DND-41 (cell line): ENCODE results near the gene HABP4.

ENCODE experiments used
- ATAC-seq: fragments of 200-7000 bp; cut with Tn5 transposase; 3 replicates; pipeline ENCODE4 v1.9.1; 2021; ENCODE audit warnings: low read depth; ENCODE audit not compliant: insufficient read depth
- DNase-seq: peaks from one replicate; pipeline ENCODE4 v3.0.0-alpha.2; 2020
- H2AFZ ChIP-seq: 2 replicates; pipeline ENCODE4 v1.6.0; 2012; ENCODE audit warnings: low read depth, low read length
- H3K27ac ChIP-seq: 2 replicates; pipeline ENCODE4 v1.5.1; 2012; ENCODE audit warnings: low read length, inconsistent platforms
- H3K27me3 ChIP-seq: fragments of 200-600 bp; sonication (generic); 2 replicates; pipeline ENCODE4 v1.6.0; 2012; ENCODE audit warnings: low read length, mild to moderate bottlenecking, inconsistent platforms; ENCODE audit not compliant: insufficient read depth, poor library complexity
- H3K36me3 ChIP-seq: 2 replicates; pipeline ENCODE4 v1.5.1; 2012; ENCODE audit warnings: low read length, inconsistent platforms; ENCODE audit not compliant: insufficient read depth
- H3K4me1 ChIP-seq: 2 replicates; pipeline ENCODE4 v1.5.1; 2012; ENCODE audit warnings: mild to moderate bottlenecking, low read length; ENCODE audit not compliant: insufficient read depth
- H3K4me2 ChIP-seq: 2 replicates; pipeline ENCODE4 v1.6.0; 2012; ENCODE audit warnings: mild to moderate bottlenecking, moderate library complexity, low read length, inconsistent platforms; ENCODE audit not compliant: insufficient read depth
- H3K4me3 ChIP-seq, 2 experiments: fragments of 200-600 bp in 1 of 2; shearing (Covaris generic) in 1 of 2; 2 replicates each; pipeline ENCODE4 v1.5.1; 2012 to 2016; ENCODE audit warnings: inconsistent platforms in 2 of 2, low read length in 2 of 2, mild to moderate bottlenecking in 2 of 2, low read depth in 1 of 2, moderate library complexity in 1 of 2
- H3K79me2 ChIP-seq: 2 replicates; pipeline ENCODE4 v1.6.0; 2012; ENCODE audit warnings: low read length, inconsistent platforms; ENCODE audit not compliant: insufficient read depth
- H3K9ac ChIP-seq: 2 replicates; pipeline ENCODE4 v1.6.0; 2012; ENCODE audit warnings: low read depth, mild to moderate bottlenecking, inconsistent platforms, low read length, moderate library complexity
- H3K9me3 ChIP-seq: 2 replicates; pipeline ENCODE4 v1.5.1; 2012; ENCODE audit warnings: low read length, moderate library complexity, mild to moderate bottlenecking, inconsistent platforms; ENCODE audit not compliant: insufficient read depth, severe bottlenecking
- H4K20me1 ChIP-seq: 2 replicates; pipeline ENCODE4 v1.6.0; 2012; ENCODE audit warnings: low read length; ENCODE audit not compliant: insufficient read depth
- CTCF ChIP-seq: IDR thresholded peaks from 2 replicates; pipeline ENCODE4 v1.5.1; 2012; ENCODE audit warnings: borderline replicate concordance, low read length, moderate library complexity, mild to moderate bottlenecking; ENCODE audit not compliant: poor library complexity, severe bottlenecking; ENCODE audit errors: extremely low read depth
- EZH2 ChIP-seq: IDR thresholded peaks from 3 replicates; pipeline ENCODE4 v1.6.1; 2012; ENCODE audit warnings: borderline replicate concordance, low read depth, mild to moderate bottlenecking, moderate library complexity, low read length, inconsistent platforms; ENCODE audit not compliant: severe bottlenecking

The HABP4 gene

GRCh38 chr9:96492993-96493531 lies 43.1 kb downstream of the HABP4 start:
- TF ChIP-seq EZH2 (no peak), CTCF (no peak)

GRCh38 chr9:96493757-96494156 lies 43.8 kb downstream of the HABP4 start:
- Histone ChIP-seq H3K36me3 (peaks cover under 1% of the 10 kb centered on the region; the same call in 1 of the 2 replicates), H3K4me3 (no peak overlapping the region), H3K4me2 (no peak overlapping the region), H4K20me1 (no peaks in the 10 kb centered on the region), H3K79me2 (no peaks in the 10 kb centered on the region), H3K4me1 (no peaks in the 10 kb centered on the region), H3K9me3 (no peaks in the 10 kb centered on the region), H3K27me3 (no peaks in the 10 kb centered on the region), H3K27ac (no peak overlapping the region), H3K9ac (no peak overlapping the region), H2AFZ (no peak overlapping the region)
- no peak for DNase-seq
- TF ChIP-seq CTCF (no peak), EZH2 (no peak)
- no peak for ATAC-seq

More at GRCh38 chr9:96492993-96493531, 43.1 kb downstream of the HABP4 start:
- Histone ChIP-seq H4K20me1 (no peaks in the 10 kb centered on the region), H3K9ac (no peak overlapping the region), H3K27me3 (no peaks in the 10 kb centered on the region), H3K27ac (no peak overlapping the region), H3K4me1 (no peaks in the 10 kb centered on the region), H2AFZ (no peak overlapping the region), H3K79me2 (no peaks in the 10 kb centered on the region), H3K36me3 (peaks cover 3% of the 10 kb centered on the region; the same call in 1 of the 2 replicates), H3K4me2 (no peak overlapping the region), H3K9me3 (no peaks in the 10 kb centered on the region), H3K4me3 (no peak overlapping the region)
- no peak for DNase-seq
- ATAC-seq = no peak

GRCh38 chr9:96494215-96494800 lies 44.3 kb downstream of the HABP4 start:
- Histone ChIP-seq H4K20me1 (no peaks in the 10 kb centered on the region), H3K27ac (no peak overlapping the region), H3K36me3 (no peaks in the 10 kb centered on the region), H3K9ac (no peak overlapping the region), H2AFZ (no peak overlapping the region), H3K9me3 (no peaks in the 10 kb centered on the region), H3K4me2 (no peak overlapping the region), H3K4me3 (no peak overlapping the region), H3K27me3 (no peaks in the 10 kb centered on the region), H3K79me2 (no peaks in the 10 kb centered on the region), H3K4me1 (no peaks in the 10 kb centered on the region)
- TF ChIP-seq CTCF = no peak
- TF ChIP-seq EZH2 = no peak
- no peak for ATAC-seq
- no peak for DNase-seq
